B cell (primary cell): ENCODE data around the gene TNRC6C. TPM values are rescaled to one million over a fixed set of nuclear protein-coding genes. Genes with fewer than 3 reads are reported as not detected.

ENCODE experiments used
- ATAC-seq: fragments of 200-7000 bp; cut with Tn5 transposase; one replicate; pipeline ENCODE4 v1.10.0; 2021; ENCODE audit warnings: low read depth, mild to moderate bottlenecking, moderate number of reproducible peaks, moderate library complexity
- CTCF ChIA-PET: fragments of 350-600 bp; sonication (Branson Sonifier 250); formaldehyde crosslinking; loops from one replicate; lab custom pipeline; 2021; ENCODE audit warnings: antibody characterized with exemption, inconsistent platforms; lab: Charles Lee
- POLR2A ChIA-PET: fragments of 350-600 bp; sonication (Branson Sonifier 250); formaldehyde crosslinking; loops from one replicate; lab custom pipeline; 2021; ENCODE audit warnings: antibody characterized with exemption; lab: Charles Lee
- DNase-seq: peaks from one replicate; pipeline ENCODE4 v3.0.0; 2013
- H2AFZ ChIP-seq: 2 replicates; pipeline ENCODE4 v1.6.1; 2012; ENCODE audit warnings: mild to moderate bottlenecking, low read depth, low read length; ENCODE audit not compliant: insufficient read depth, poor library complexity, severe bottlenecking
- H3K27ac ChIP-seq, 2 donors: 1 replicate in 1 of 2; 2 replicates in 1 of 2; pipeline ENCODE4 v1.5.1; 2012 to 2013; ENCODE audit warnings: low read length in 2 of 2, mild to moderate bottlenecking in 2 of 2, moderate library complexity in 1 of 2
- H3K27me3 ChIP-seq, 4 experiments: fragments of 200-600 bp in 1 of 4; sonication (generic) in 1 of 4; replicated peaks in 1 of 4; 1 replicate in 2 of 4; 2 replicates in 2 of 4; pipeline versions ENCODE4 v1.6.1 to v1.7.0; 2013 to 2016; ENCODE audit warnings: low read length in 3 of 4, mild to moderate bottlenecking in 2 of 4, mixed read lengths in 1 of 4, moderate library complexity in 1 of 4; ENCODE audit not compliant: insufficient read depth in 4 of 4, control insufficient read depth in 3 of 4; ENCODE audit errors: control extremely low read depth in 1 of 4
- H3K36me3 ChIP-seq, 2 experiments: replicated peaks in 1 of 2; 1 replicate in 1 of 2; 2 replicates in 1 of 2; pipeline versions ENCODE4 v1.6.1 to v1.7.1; 2013; ENCODE audit warnings: low read length in 1 of 2; ENCODE audit not compliant: insufficient read depth in 2 of 2, control insufficient read depth in 1 of 2; ENCODE audit errors: control extremely low read depth in 1 of 2, extremely low read depth in 1 of 2
- H3K4me1 ChIP-seq, 2 donors: fragments of 200-600 bp in 1 of 2; sonication (generic) in 1 of 2; 1 replicate in 1 of 2; 2 replicates in 1 of 2; pipeline versions ENCODE4 v1.5.1 to v1.6.1; 2013 to 2017; ENCODE audit warnings: low read length in 2 of 2; ENCODE audit not compliant: control insufficient read depth in 2 of 2, insufficient read depth in 2 of 2
- H3K4me2 ChIP-seq: replicated peaks from 2 replicates; pipeline ENCODE3; 2012; ENCODE audit warnings: mild to moderate bottlenecking, low read depth, low read length; ENCODE audit not compliant: poor library complexity, severe bottlenecking
- H3K4me3 ChIP-seq, 5 experiments: fragments of 200-600 bp in 1 of 5; sonication (generic) in 1 of 5; 1 replicate in 3 of 5; 2 replicates in 2 of 5; pipeline versions ENCODE4 v1.5.1 to v1.7.0; 2011 to 2016; ENCODE audit warnings: low read length in 4 of 5, mild to moderate bottlenecking in 4 of 5, low read depth in 2 of 5, control low read depth in 1 of 5, moderate library complexity in 1 of 5; ENCODE audit not compliant: insufficient read depth in 1 of 5; ENCODE audit errors: control extremely low read depth in 1 of 5, extremely low read depth in 1 of 5
- H3K79me2 ChIP-seq: fragments of 200-600 bp; sonication (generic); one replicate; pipeline ENCODE4 v1.6.0; 2016; ENCODE audit warnings: low read length; ENCODE audit not compliant: control insufficient read depth, insufficient read depth
- H3K9ac ChIP-seq: fragments of 200-600 bp; sonication (generic); 2 replicates; pipeline ENCODE4 v1.6.1; 2017; ENCODE audit warnings: mild to moderate bottlenecking, low read length, moderate library complexity
- H3K9me3 ChIP-seq, 3 donors: one replicate each; pipeline versions ENCODE4 v1.6.1 to v1.7.1; 2013; ENCODE audit warnings: low read length in 2 of 3; ENCODE audit not compliant: control insufficient read depth in 2 of 3, insufficient read depth in 1 of 3; ENCODE audit errors: control extremely low read depth in 1 of 3
- H4K20me1 ChIP-seq: 2 replicates; pipeline ENCODE4 v1.6.0; 2012; ENCODE audit warnings: mild to moderate bottlenecking, low read length; ENCODE audit not compliant: insufficient read depth, control insufficient read depth, poor library complexity, severe bottlenecking
- H3K27ac Mint-ChIP-seq: one replicate; pipeline ENCODE4 v1.8.0; 2021; ENCODE audit warnings: mixed read lengths
- H3K27me3 Mint-ChIP-seq: one replicate; pipeline ENCODE4 v1.8.0; 2021; ENCODE audit warnings: mixed read lengths
- H3K4me1 Mint-ChIP-seq: one replicate; pipeline ENCODE4 v1.8.0; 2021; ENCODE audit warnings: mixed read lengths
- H3K4me3 Mint-ChIP-seq: one replicate; pipeline ENCODE4 v1.8.0; 2021; ENCODE audit warnings: mixed read lengths
- H3K9me3 Mint-ChIP-seq: one replicate; pipeline ENCODE4 v1.8.0; 2022; ENCODE audit warnings: mixed read lengths; ENCODE audit not compliant: insufficient read depth
- CTCF ChIP-seq: fragments of 200-600 bp; IDR thresholded peaks from one replicate; pipeline ENCODE4 v1.8.0; 2022; ENCODE audit warnings: antibody characterized with exemption, mild to moderate bottlenecking
- EZH2 ChIP-seq: IDR thresholded peaks from 2 replicates; pipeline ENCODE4 v1.6.1; 2012; ENCODE audit warnings: borderline replicate concordance, low read depth, mild to moderate bottlenecking, moderate library complexity, low read length; ENCODE audit not compliant: insufficient read depth, poor library complexity, severe bottlenecking
- WGBS: methylation state at CpG from one replicate; pipeline ENCODE4 v1.1.5; 2013; ENCODE audit warnings: missing lambda C conversion rate; ENCODE audit not compliant: insufficient coverage; 5-methylcytosine and 5-hydroxymethylcytosine counted together
- intact Hi-C: fragments of 100-400 bp; cut with micrococcal nuclease; formaldehyde crosslinking; loops from one replicate; pipeline ENCODE4 v1.10.0; 2022
- polyA plus RNA-seq: library from polyadenylated mRNA; depleted of rRNA; stranded (reverse); fragments of >200 nt; gene quantifications from 2 replicates; pipeline ENCODE4 v1.2.3, GENCODE V29; 2012
- total RNA-seq, 2 donors: library from RNA; stranded (reverse); fragments of 120-200 nt in 1 of 2; gene quantifications; 1 replicate in 1 of 2; 2 replicates in 1 of 2; pipeline versions ENCODE4 v1.2.3 to v1.2.4, GENCODE V29; 2013 to 2022

TNRC6C gene
- total and polyA plus RNA-seq, 2 donors (not counting 1 experiment from before 2014, with no cell fraction given), result 3.9 to 63.8 TPM

GRCh38 chr17:77951123-77951522 lies 7.4 kb upstream of the TNRC6C start:
- TF ChIP-seq EZH2 (no peak), CTCF (no peak)
- Histone ChIP-seq H3K9me3 (peaks cover 0 to 5% (median 0%) of the 10 kb centered on the region in 3 donors), H3K9ac (no peak overlapping the region), H3K4me1 (no peaks in the 10 kb centered on the region), H3K27me3 (peaks cover 0 to 36% (median 15%) of the 10 kb centered on the region in 4 experiments), H3K79me2 (no peaks in the 10 kb centered on the region), H3K4me3 (no peak overlapping the region), H4K20me1 (no peaks in the 10 kb centered on the region), H3K27ac (no peak overlapping the region), H3K36me3 (no peaks in the 10 kb centered on the region), H2AFZ (no peak overlapping the region), H3K4me2 (no peak overlapping the region)
- WGBS, result 90% methylated on average over 5 of the region's 5 CpGs
- Mint-ChIP-seq H3K9me3 (no peaks in the 10 kb centered on the region), H3K4me1 (peaks cover 5% of the 10 kb centered on the region), H3K4me3 (no peak overlapping the region), H3K27me3 (peaks cover 58% of the 10 kb centered on the region), H3K27ac (no peak overlapping the region)
- CTCF ChIA-PET, result no interaction called here
- ATAC-seq (no peak), DNase-seq (no peak)
- POLR2A ChIA-PET, result no interaction called here
- intact Hi-C loops, result loop anchor here (10.0 kb wide), 1 partner anchor 546 kb away; no protein-coding TSS in a partner anchor

- Histone ChIP-seq H3K9ac (no peak overlapping the region), H4K20me1 (no peaks in the 10 kb centered on the region), H3K9me3 (peaks cover 0 to 5% (median 0%) of the 10 kb centered on the region in 3 donors), H3K36me3 (no peaks in the 10 kb centered on the region), H3K27me3 (peaks cover 0 to 41% (median 16%) of the 10 kb centered on the region in 4 experiments), H3K4me1 (peaks cover 6 to 11% of the 10 kb centered on the region in 2 donors), H2AFZ (no peak overlapping the region), H3K4me2 (no peak overlapping the region), H3K4me3 (no peak overlapping the region), H3K27ac (no peak overlapping the region), H3K79me2 (no peaks in the 10 kb centered on the region)
- Mint-ChIP-seq H3K27me3 (peaks cover 47% of the 10 kb centered on the region), H3K4me3 (no peak overlapping the region), H3K4me1 (peaks cover 13% of the 10 kb centered on the region), H3K27ac (no peak overlapping the region), H3K9me3 (no peaks in the 10 kb centered on the region)
- ATAC-seq (no peak), DNase-seq (no peak)
- ChIA-PET CTCF (no interaction called here), POLR2A (no interaction called here)
- intact Hi-C loops, result loop anchor here (10.0 kb wide), 1 partner anchor 548 kb away; no protein-coding TSS in a partner anchor
- 87% methylated on average over 5 of the region's 5 CpGs for WGBS
- TF ChIP-seq CTCF, result no peak
- no peak for TF ChIP-seq EZH2
Observed at GRCh38 chr17:77952368-77952767, 6.1 kb upstream of the TNRC6C start.
